Sigmoid colon (tissue), 4 donors: ENCODE data around the gene ZNF175.

Experiments
- CTCF ChIP-seq, 4 experiments: fragments of 450-650 bp in 3 of 4; fragments of 200-600 bp in 1 of 4; IDR thresholded peaks; one replicate each; pipeline ENCODE4 v1.5.1; 2016 to 2019; ENCODE audit warnings: antibody characterized with exemption in 4 of 4, mild to moderate bottlenecking in 3 of 4, moderate library complexity in 2 of 4
- EP300 ChIP-seq, 4 donors: sonication (generic); formaldehyde crosslinking; IDR thresholded peaks; one replicate each; pipeline ENCODE4 v1.6.1; 2017; ENCODE audit warnings: antibody characterized with exemption in 4 of 4
- POLR2A ChIP-seq, 2 donors: fragments of 450-650 bp; IDR thresholded peaks; one replicate each; pipeline ENCODE4 v1.6.1; 2016; ENCODE audit warnings: antibody characterized with exemption in 2 of 2, mild to moderate bottlenecking in 2 of 2, moderate library complexity in 2 of 2
- POLR2AphosphoS5 ChIP-seq, 4 donors: sonication (generic); formaldehyde crosslinking; IDR thresholded peaks; one replicate each; pipeline ENCODE4 v1.6.1; 2017; ENCODE audit warnings: antibody characterized with exemption in 4 of 4

- TF ChIP-seq POLR2A (IDR thresholded peaks at IDR 0.05) (no peak), CTCF (IDR thresholded peaks at IDR 0.05) (no peak), POLR2AphosphoS5 (IDR thresholded peaks at IDR 0.05) (no peak), EP300 (IDR thresholded peaks at IDR 0.05) (no peak)
These were observed 39.5 kb downstream of the ZNF175 start for GRCh38 chr19:51610576-51610975.
